Suprapubic skin (tissue), 4 donors: ENCODE data around the gene MAGOH. TPM values are rescaled to one million over a fixed set of nuclear protein-coding genes. Genes with fewer than 3 reads are reported as not detected.

ENCODE experiments used
- DNase-seq, 2 donors: peaks; one replicate each; pipeline ENCODE4 v3.0.0-alpha.2; 2019; ENCODE audit warnings: low spot score in 2 of 2
- H3K27ac ChIP-seq: fragments of 200-600 bp; sonication (generic); one replicate; pipeline ENCODE4 v1.5.1; 2019
- H3K27me3 ChIP-seq: fragments of 200-600 bp; sonication (generic); one replicate; pipeline ENCODE4 v1.5.1; 2019
- H3K36me3 ChIP-seq: fragments of 200-600 bp; sonication (generic); one replicate; pipeline ENCODE4 v1.5.1; 2019
- H3K4me1 ChIP-seq: fragments of 200-600 bp; sonication (generic); one replicate; pipeline ENCODE4 v1.5.1; 2019
- H3K4me3 ChIP-seq: fragments of 200-600 bp; sonication (generic); one replicate; pipeline ENCODE4 v1.5.1; 2019; ENCODE audit warnings: mild to moderate bottlenecking
- H3K9me3 ChIP-seq: fragments of 200-600 bp; sonication (generic); one replicate; pipeline ENCODE4 v1.5.1; 2019
- CTCF ChIP-seq, 2 donors: fragments of 200-600 bp in 1 of 2; fragments of 450-650 bp in 1 of 2; sonication (generic) in 1 of 2; IDR thresholded peaks; one replicate each; pipeline ENCODE4 v1.5.1; 2016 to 2019; ENCODE audit warnings: antibody characterized with exemption in 2 of 2, mild to moderate bottlenecking in 1 of 2, moderate library complexity in 1 of 2
- EP300 ChIP-seq: sonication (generic); formaldehyde crosslinking; IDR thresholded peaks from one replicate; pipeline ENCODE4 v1.6.1; 2017; ENCODE audit warnings: antibody characterized with exemption
- POLR2A ChIP-seq, 2 donors: fragments of 450-650 bp; IDR thresholded peaks; one replicate each; pipeline ENCODE4 v1.6.1; 2017; ENCODE audit warnings: antibody characterized with exemption in 2 of 2, mild to moderate bottlenecking in 2 of 2, moderate library complexity in 2 of 2
- POLR2AphosphoS5 ChIP-seq, 3 donors: sonication (generic); formaldehyde crosslinking; IDR thresholded peaks; one replicate each; pipeline ENCODE4 v1.6.1; 2017; ENCODE audit warnings: antibody characterized with exemption in 3 of 3
- WGBS: methylation state at CpG from one replicate; pipeline ENCODE4 v1.1.5; 2018; 5-methylcytosine and 5-hydroxymethylcytosine counted together
- total RNA-seq, 4 donors: library from RNA; depleted of rRNA; stranded (reverse); fragments of >200 nt; gene quantifications; one replicate each; pipeline ENCODE4 v1.1.0, GENCODE V29; 2016

Gene MAGOH
- total RNA-seq, 4 donors from 2014 or later, result 31.8 to 52.3 (median 38.5) TPM

GRCh38 chr1:53281133-53281532, 42.8 kb upstream of the MAGOH start:
- WGBS, result 90% methylated on average over 6 of the region's 9 CpGs
- H3K27me3 ChIP-seq, result peaks cover 3% of the 10 kb centered on the region
- no peaks in the 10 kb centered on the region for H3K9me3 ChIP-seq
- H3K27ac ChIP-seq, result no peak overlapping the region
- DNase-seq, result no peak
- TF ChIP-seq POLR2AphosphoS5 (IDR thresholded peaks at IDR 0.05) (no peak), CTCF (IDR thresholded peaks at IDR 0.05) (no peak), EP300 (no peak), POLR2A (IDR thresholded peaks at IDR 0.05) (no peak)
- no peak overlapping the region for H3K4me3 ChIP-seq
- H3K36me3 ChIP-seq, result no peaks in the 10 kb centered on the region
- H3K4me1 ChIP-seq, result no peaks in the 10 kb centered on the region

GRCh38 chr1:53280496-53280895, 42.2 kb upstream of the MAGOH start:
- Histone ChIP-seq H3K9me3 (no peaks in the 10 kb centered on the region), H3K36me3 (no peaks in the 10 kb centered on the region), H3K27me3 (peaks cover 3% of the 10 kb centered on the region), H3K4me3 (no peak overlapping the region), H3K4me1 (no peaks in the 10 kb centered on the region), H3K27ac (no peak overlapping the region)
- no peak for TF ChIP-seq POLR2A (IDR thresholded peaks at IDR 0.05)
- TF ChIP-seq CTCF (IDR thresholded peaks at IDR 0.05), result no peak
- TF ChIP-seq EP300, result no peak
- no peak for TF ChIP-seq POLR2AphosphoS5 (IDR thresholded peaks at IDR 0.05)
- no peak for DNase-seq
- 93% methylated on average over 8 of the region's 8 CpGs for WGBS

- no peak for DNase-seq
- Histone ChIP-seq H3K4me1 (no peaks in the 10 kb centered on the region), H3K27ac (no peak overlapping the region), H3K27me3 (peaks cover 3% of the 10 kb centered on the region), H3K36me3 (no peaks in the 10 kb centered on the region), H3K4me3 (no peak overlapping the region), H3K9me3 (no peaks in the 10 kb centered on the region)
- TF ChIP-seq POLR2A (IDR thresholded peaks at IDR 0.05), result no peak
- no peak for TF ChIP-seq CTCF (IDR thresholded peaks at IDR 0.05)
- TF ChIP-seq EP300, result no peak
- no peak for TF ChIP-seq POLR2AphosphoS5 (IDR thresholded peaks at IDR 0.05)
- WGBS, result 86% methylated on average over 8 of the region's 14 CpGs
These were observed 41.2 kb upstream of the MAGOH start for GRCh38 chr1:53279296-53280200.

- no peaks in the 10 kb centered on the region for H3K36me3 ChIP-seq
- H3K27me3 ChIP-seq, result peaks cover 3% of the 10 kb centered on the region
- 15% methylated on average over 8 of the region's 8 CpGs for WGBS
- H3K9me3 ChIP-seq, result no peaks in the 10 kb centered on the region
- H3K27ac ChIP-seq, result no peak overlapping the region
- no peak for TF ChIP-seq EP300
- TF ChIP-seq CTCF (IDR thresholded peaks at IDR 0.05), result peak; percentile 81 to 82
- TF ChIP-seq POLR2AphosphoS5 (IDR thresholded peaks at IDR 0.05), result no peak
- DNase-seq, result no peak
- H3K4me1 ChIP-seq, result peaks cover 5% of the 10 kb centered on the region
- H3K4me3 ChIP-seq, result no peak overlapping the region
These were observed 40.0 kb upstream of the MAGOH start for GRCh38 chr1:53278298-53278725.

GRCh38 chr1:53277326-53277725, 39.0 kb upstream of the MAGOH start:
- H3K27me3 ChIP-seq, result peaks cover 3% of the 10 kb centered on the region
- H3K36me3 ChIP-seq, result no peaks in the 10 kb centered on the region
- no peak overlapping the region for H3K4me3 ChIP-seq
- peaks cover 11% of the 10 kb centered on the region for H3K4me1 ChIP-seq
- 93% methylated on average over 3 of the region's 5 CpGs for WGBS
- no peak for DNase-seq
- no peak overlapping the region for H3K27ac ChIP-seq
- TF ChIP-seq EP300, result no peak
- TF ChIP-seq POLR2A (IDR thresholded peaks at IDR 0.05), result no peak
- no peak for TF ChIP-seq CTCF (IDR thresholded peaks at IDR 0.05)
- no peak for TF ChIP-seq POLR2AphosphoS5 (IDR thresholded peaks at IDR 0.05)
- no peaks in the 10 kb centered on the region for H3K9me3 ChIP-seq
